HG02970 (cell line): Measurements from ENCODE around the gene SEZ6L.
"Not testable (repeated sequence)": the region's sequence is repeated elsewhere in the genome, so short reads cannot be mapped to it uniquely, and the experiment has no call there.

Experiments
- ATAC-seq: cut with Tn5 transposase; IDR thresholded peaks from one replicate; pipeline ENCODE4 v1.9.1; 2021; ENCODE audit warnings: mild to moderate bottlenecking, moderate library complexity, moderate number of reproducible peaks; ENCODE audit not compliant: unreplicated experiment, low FRiP score

Gene SEZ6L

DNA sequence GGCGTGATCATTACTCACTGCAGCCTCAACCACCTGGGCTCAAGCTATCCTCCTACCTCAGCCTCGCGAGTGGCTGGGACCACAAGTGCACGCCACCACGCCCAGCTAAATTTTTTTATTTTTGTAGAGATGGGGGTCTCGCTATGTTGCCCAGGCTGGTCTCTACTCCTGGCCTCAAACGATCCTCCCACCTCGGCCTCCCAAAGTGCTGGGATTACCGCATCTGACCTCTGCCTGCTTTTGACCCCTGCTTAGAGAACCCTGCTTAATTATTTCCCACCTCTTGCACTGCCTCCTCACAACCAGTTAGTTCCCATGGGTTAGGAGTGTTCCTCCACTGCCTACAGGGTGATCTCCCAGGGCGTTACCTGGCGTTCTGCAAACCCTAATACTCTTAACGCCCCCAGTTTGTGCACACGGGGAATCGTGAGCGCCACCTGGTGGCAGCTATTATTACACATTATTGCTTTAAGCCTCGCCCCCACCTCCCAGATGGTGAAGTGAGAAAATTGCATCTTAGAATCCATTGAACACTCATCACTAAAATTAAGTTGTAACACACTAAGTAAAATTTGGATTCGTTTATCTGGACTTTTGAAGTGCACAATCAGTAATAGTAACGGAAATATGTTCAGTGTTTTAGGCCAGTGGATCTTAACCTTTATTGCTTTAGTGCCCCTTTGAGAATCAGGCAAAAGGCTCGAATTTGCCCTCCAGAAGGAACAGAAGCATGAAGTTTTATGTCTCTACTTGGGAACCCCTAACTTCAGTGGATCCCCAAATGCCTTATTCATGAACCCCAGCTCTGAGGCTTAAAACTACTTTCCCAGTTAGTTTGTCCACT lies 198.4 kb downstream of the SEZ6L start:
- no peak for ATAC-seq

DNA sequence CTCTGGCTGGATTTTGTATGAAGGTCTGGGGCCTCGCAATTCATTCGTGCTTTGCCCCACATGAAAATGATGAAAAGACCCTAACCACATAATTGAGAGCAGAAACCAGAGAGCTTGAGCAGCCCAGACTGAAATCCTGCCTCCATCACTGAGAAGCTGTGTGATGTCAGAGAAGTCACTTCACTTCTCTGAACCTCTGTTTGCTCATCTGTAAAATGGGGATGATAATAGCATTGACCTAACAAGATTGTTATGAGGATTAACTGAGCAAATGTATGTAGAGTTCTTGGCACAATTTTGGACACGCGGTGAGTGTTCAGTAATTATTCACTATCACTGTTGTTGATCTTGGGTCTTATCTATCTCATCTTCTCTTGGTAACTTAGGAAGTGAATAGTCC lies 203.6 kb downstream of the SEZ6L start:
- ATAC-seq = no peak

DNA sequence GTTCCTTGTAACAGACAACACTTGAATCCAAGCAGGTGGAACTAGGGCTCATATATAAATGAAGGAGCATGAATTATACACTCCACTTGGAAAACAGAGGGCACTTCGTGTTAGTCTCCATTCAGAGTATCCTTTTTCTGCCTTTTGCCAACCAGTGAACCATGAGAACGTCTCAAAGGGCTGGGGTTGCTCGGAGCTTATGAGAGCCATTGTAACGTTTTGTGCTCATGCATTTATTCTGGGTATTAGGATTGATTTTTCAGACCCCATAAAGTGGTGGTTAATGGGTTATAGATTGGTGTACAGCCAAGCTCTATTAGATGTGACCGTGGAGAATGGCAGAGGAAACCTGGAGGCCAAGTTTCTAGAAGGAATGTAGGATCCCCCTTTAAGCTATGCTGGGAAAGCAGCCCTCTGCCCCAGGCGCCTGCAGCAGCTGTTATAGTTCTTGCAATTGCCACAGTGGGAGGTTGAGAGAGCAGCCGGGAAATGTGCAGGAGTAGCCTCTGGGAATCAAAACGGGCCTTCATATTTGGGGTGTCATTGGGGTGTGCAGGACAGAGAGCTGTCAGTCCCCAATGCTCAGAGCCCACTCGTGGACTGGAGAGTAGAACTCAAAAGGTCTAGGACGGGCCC lies 205.2 kb downstream of the SEZ6L start:
- ATAC-seq = no peak

DNA sequence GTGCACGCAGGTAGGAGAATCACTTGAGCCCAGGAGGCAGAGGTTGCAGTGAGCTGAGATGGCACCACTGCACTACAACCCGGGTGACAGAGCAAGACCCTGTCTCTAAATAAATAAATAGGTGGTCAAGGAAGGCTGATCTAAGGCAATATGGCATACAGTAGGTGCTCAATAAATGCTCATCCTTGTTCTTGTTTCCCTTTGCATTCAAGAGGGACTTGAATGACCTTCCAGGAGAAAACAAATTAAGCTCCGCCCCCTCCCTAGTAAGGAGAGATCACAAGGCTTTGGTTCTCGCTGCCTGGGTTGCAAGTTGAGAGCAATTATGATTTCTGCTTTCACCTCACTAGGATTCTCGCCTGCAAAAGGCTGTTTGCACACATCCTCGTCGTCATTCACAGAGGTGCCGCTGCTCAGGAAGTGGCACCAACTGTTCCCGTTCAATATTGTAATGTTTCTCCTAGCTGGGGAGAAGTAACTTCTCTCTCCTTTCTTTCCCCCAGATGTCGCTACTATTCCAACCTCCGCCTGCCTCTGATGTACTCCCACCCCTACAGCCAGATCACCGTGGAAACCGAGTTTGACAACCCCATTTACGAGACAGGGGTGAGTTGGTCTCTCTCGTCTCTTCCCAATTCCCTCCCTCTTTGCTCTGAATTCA lies 208.0 kb downstream of the SEZ6L start:
- ATAC-seq = no peak

DNA sequence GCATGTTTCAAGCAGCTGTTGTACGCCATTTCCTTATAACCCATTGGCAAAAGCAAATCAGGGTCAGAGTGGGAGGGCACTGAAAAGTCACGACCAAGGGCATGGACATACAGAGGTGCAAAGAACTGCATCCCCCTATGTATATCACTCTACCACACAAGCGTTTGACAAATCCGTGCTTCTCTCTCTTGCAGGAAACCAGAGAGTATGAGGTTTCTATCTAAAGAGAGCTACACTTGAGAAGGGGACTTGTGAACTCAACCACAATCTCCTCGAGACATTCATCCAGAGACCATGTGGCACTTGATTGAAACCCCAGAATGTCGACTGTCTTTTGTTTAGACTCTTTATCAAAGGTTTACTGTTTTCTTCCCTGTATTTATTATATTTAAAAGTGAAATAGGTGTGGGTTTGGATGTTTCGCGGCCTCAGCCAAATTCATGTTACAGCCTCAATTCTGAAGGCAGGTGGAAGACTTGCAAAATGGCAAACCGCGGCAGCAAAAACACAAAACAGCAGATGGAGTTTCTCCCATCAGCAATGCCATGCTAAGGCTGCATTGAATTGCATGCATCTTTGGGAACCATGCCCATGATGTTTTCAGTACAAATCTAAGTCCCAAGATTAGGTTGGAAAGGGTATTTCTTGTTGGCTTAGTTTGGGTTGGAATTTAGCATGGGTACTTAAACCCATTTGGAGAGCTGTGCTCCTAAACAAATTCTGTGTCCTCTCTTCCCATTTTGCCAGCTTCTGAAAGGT lies 211.0 kb downstream of the SEZ6L start:
- no peak for ATAC-seq

DNA sequence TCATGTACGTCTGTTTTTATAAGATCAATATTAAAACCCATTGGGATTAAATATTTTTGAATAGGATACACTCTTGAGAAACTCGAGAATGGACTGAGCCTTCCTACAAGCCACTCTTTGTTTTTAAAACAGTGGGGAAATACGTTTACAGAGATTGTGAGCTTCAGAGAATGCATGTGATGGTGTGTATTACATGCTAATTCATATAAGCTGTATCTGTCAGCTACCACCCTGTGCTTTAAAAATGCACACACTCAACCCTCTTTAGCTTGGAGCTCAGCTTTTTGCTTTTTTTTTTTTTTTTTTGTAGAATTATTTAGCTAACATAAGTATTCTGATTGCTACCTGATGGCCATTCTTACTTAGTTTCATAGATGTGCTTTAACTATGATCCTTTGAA lies 213.5 kb downstream of the SEZ6L start:
- no peak for ATAC-seq

DNA sequence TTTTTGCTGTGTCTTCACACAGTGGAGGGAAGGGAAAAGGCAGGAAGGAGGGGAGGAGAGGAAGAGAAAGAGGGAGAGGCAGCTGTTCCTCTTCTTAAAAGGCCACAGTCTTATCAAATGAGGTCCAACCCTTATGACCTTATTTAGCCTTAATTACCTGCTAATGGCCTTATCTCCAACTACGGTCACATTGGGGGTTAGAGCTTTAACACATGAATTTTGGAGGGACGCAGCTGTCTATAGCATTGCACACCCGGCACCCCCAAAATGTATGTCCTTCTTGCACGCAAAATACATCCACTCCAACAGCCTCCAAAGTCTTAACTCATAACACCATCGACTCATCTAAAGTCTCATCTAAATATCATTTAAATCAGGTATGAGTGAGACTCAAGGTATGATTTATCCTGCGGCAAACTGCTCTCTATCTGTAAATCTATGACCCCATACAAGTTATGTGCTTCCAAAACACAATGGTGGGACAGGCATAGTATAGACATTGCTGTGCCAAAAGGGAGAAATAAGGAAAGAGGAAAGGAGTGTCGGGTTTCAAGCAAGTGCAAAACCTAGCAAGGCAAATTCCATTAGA lies 214.8 kb downstream of the SEZ6L start:
- ATAC-seq = no peak

DNA sequence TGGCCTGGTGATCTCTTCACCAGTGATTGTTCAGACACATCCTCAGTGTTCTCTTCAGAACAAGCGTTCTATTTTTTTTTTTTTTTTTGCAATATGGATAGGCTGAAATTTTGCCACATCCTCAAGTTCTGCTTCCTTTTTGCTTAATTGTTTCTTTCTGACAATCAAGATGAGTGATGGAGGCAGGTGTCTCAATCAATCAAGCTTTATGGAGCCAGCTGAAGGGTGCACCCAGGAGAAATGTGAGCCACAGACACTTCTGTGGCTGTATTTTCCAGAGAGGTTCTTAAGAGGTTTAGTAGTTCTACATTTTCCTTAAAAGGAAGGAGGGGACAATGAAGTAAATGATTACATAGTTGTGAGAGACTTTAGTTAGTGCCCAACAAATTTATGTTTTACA lies 215.9 kb downstream of the SEZ6L start:
- ATAC-seq = no peak

DNA sequence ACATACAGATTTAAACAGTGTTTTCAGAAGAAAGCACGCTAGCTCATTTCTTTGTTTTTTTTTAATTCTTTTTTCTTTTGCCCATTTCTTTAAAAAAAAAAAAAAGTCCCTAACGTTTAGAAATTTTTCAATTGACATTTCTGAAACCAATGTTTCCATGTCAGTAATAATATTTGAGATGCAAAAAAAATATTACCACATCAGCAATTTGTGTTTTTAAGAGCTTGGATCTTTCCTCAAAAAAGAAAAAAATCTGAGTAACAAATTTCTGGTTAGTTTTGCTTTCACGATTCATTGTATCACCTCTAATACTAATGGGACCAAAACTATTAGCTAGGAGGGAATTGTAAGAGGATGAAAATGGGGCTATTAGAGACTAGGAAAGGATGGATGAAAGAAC lies 219.9 kb downstream of the SEZ6L start:
- ATAC-seq = no peak

DNA sequence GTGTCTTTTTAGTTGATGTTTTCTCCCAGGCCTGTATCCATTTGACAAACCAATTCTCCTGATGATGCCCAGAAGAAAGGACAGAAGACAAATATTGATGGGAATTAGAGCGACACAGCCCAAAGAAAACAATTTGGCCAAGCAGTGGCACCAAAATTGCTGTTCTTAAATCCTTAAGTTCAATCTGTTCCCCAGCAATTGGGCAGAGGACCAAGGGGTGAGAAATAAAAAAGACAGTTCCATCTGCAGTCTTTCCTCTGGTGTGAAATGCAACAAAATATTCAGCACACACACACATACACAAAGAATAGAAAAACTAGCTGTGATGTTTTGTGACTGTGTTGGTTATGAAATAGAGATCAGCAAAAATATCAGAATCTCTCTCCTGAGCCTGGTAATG lies 221.8 kb downstream of the SEZ6L start:
- ATAC-seq = no peak

DNA sequence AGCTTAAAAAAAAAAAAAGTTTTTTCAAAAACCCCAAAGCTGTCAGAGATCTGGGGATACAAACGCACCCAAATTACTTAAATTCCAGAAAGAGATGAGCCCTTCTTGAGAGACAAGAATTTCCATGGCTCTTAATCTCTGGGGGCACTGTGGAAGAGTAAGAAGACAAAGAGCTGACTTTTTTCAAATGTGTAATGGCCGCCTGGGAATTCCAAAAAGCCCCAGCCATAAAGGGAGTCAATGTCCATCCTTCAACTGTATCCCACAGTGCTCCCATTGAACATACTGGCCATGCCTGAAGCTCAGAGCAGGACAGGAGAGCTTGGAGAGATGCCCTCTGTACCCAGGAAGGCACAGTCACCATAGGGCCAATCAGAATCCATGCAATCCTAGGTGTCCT lies 222.4 kb downstream of the SEZ6L start:
- ATAC-seq = no peak

DNA sequence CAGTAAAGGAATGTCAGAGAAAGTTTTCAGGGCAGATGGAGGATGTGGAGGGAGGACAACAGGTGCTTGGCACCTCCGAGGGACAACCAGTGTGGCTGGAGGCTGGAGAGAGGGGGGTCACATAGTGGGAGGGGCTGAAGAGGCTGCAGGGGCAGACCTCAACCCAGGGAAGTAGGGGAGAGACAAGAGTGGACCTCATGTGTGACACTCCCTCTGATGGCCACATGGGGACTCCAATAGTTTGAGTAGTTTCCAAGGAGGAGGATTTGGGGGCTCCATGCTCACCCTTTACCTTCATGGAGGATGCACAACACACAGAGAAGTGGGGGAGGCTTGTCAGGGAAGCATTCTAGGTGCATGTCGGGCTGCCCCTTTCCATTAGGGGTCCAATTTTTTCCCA lies 224.7 kb downstream of the SEZ6L start:
- no peak for ATAC-seq

DNA sequence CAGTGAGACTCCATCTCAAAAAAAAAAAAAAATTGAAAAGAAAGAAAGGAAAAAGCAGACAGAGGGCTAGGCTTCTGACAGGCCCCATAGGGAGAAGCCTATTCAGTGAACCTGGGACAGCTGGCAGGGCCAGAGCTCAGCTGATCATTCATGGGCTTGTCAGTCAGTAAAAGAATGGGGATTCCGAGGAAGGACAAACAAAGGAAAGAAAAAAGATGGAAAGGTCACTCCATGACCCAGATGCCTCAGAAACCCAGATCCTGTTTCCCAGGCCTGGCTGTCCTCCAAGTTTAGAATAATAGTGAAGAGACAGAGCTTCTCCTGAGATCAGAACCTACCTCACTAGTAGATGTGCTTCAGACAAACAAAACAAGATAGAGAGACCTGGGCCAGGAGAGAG lies 225.5 kb downstream of the SEZ6L start:
- no peak for ATAC-seq

DNA sequence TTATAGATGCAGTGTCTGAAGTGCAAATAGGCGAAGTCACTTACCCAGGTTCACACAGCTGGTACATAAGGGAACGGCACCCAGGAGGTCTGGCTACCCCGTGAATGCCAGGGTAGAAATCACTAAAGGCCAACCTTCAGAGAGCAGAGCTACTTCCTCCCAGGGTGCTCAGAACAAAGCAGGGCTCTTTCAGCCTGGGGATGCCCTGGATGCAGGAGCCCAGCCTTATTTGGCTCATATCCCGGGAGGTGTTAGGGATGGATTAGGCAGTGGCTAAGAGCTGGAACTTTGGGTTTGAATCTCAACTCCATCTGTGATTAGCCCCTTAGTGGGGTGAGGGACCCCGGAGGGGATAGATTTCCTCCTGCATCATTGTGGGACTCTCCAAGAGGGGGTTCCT lies 226.7 kb downstream of the SEZ6L start:
- ATAC-seq = no peak

DNA sequence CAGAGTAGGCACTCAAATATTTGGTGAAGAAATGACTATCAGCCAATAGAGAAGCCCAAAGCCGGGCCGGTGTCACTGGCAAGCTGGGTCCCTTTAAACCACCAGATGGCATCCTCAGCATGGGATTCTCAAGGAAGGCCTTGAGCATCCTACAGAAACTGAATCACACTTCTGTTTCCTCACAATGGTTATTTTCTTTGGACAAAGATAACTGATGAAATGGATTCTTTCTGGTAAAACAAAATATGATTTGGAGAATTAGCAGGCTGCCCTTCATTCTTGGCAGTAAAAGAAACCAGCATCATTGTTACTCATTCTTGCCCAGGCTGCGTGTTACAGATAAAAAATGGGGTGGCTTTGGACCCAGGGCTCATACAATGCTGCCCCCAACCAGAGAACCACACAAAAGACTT lies 229.5 kb downstream of the SEZ6L start:
- no peak for ATAC-seq

DNA sequence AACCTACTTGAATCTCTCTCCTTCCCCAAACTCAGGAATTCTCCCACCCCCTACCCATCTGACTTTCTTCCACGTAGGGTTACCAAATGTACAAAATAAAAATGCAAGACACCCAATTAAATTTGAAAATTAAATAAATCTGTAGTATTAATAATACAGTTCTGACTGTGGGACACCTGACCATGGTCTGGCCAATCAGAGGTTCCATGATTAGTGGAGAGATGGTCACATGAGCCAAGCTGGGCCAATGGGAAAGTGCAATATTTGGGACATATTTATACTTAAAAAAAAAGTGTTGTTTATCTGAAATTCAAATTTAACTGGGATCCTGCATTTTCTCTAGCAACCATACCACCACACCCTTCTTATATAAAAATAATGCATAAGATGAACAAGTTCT lies 230.0 kb downstream of the SEZ6L start:
- no peak for ATAC-seq

DNA sequence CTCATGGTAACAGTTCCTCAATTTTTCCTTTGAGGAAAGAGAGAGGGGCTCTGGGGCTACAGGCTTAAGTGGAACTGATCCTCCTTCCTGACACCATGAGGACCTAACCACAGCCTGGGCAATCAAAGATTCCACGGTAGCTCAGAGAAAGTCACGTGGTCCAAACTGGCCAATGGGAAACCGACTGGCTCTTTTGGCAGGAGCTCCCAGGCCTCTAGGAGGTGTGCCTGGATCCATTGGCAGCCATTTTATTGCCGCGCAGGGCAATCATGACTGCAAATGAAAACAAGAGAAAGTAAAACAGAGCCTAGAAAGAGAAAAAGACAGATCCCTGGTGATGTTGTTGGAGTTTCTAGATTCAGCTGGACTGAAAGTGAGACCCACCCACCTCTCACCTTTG lies 232.5 kb downstream of the SEZ6L start:
- no peak for ATAC-seq

DNA sequence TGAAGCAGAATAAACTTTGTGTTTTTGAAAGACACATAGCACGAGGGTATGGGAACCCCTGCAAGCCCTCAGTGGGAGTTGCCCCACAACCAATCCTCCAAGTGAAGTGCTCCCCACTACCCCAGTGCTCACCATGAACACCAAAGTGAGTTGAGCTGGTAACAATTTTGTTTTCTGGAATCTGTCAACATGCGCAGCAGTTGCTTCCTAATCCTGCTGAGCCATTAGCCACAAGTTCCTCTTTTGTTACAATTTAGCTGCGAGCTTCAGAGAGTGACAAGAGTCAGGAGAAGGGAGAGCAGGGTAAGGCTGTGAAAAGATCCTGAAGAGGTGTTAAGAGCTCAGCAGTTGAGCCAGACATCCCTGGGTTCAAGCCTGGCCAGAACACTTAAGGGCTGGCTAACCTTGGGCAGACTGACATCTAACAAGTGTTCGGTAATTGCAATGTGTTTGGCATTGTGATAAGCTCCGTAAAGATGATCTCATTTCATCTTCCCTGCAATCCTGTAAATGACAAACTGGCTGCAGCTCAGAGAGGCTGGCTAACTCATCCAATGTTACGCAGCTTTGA lies 235.7 kb downstream of the SEZ6L start:
- ATAC-seq = no peak

DNA sequence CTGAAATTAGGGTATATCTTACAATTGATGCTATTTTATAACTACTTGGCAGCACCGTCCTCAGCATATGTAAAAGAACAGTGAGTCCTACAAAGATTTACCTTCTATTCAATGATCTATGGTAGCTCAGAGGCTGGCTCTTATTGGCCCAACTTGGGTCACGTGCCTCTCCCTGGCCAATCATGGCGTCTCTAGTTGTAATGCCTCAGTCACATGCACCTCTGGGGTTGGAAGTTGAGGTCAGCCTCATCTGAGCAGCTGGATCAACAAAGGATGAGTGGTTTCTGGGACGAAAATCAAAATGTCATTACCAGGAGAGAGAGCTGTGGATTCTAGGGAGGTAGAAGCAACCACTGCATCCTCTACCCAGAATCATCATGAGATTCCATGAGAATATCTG lies 236.9 kb downstream of the SEZ6L start:
- no peak for ATAC-seq

DNA sequence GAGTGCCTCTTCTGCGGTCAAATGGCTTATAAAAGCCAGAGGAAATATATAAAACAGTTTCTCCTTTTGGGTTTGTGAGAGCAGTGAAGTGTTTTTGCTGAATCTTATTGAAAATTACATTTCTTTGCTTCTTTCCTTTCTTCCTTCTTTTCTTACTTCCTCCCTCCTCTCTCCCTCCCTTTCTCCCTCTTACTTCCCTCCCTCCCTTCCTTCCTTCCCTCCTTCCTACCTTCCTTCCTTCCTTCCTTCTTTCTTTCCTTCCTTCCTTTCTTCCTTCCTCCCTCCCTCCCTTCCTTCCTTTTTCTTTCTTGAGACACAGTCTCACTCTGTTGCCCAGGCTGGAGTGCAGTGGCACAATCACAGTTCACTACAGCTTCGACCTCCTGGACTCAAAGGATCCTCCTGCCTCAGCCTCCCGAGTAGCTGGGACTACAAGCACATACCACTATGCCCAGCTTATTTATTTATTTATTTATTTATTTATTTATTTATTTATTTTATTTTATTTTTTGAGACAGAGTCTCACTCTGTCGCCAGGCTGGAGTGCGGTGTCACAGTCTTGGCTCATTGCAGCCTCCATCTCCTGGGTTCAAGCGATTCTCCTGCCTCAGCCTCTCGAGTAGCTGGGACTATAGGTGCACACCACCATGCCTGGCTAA lies 239.4 kb downstream of the SEZ6L start:
- not testable (repeated sequence) for ATAC-seq
